Neuronal stem cell (in vitro differentiated cells): ENCODE results near the gene FAM156B.
"Not testable (repeated sequence)": the region's sequence is repeated elsewhere in the genome, so short reads cannot be mapped to it uniquely, and the experiment has no call there.

Experiments used
- DNase-seq: peaks from one replicate; pipeline ENCODE4 v3.0.0-alpha.2; 2013; ENCODE audit warnings: low spot score
- H2AFZ ChIP-seq: one replicate; pipeline ENCODE4 v1.6.1; 2013; ENCODE audit warnings: mild to moderate bottlenecking, low read length, inconsistent platforms
- H2AK5ac ChIP-seq: 2 replicates; pipeline ENCODE4 v1.6.1; 2013; ENCODE audit warnings: low read depth, mild to moderate bottlenecking, inconsistent platforms, low read length, moderate library complexity, mixed read lengths
- H2BK120ac ChIP-seq: 2 replicates; pipeline ENCODE4 v1.6.1; 2013; ENCODE audit warnings: low read depth, mild to moderate bottlenecking, inconsistent platforms, low read length, moderate library complexity, mixed read lengths
- H2BK12ac ChIP-seq: one replicate; pipeline ENCODE4 v1.6.1; 2013; ENCODE audit warnings: low read length, inconsistent platforms
- H2BK15ac ChIP-seq: 2 replicates; pipeline ENCODE4 v1.6.1; 2013; ENCODE audit warnings: mild to moderate bottlenecking, low read length, inconsistent platforms, mixed read lengths
- H2BK5ac ChIP-seq: one replicate; pipeline ENCODE4 v1.6.1; 2013; ENCODE audit warnings: inconsistent platforms, mild to moderate bottlenecking, low read length, moderate library complexity
- H3K14ac ChIP-seq: one replicate; pipeline ENCODE4 v1.6.1; 2013; ENCODE audit warnings: low read length, inconsistent platforms
- H3K18ac ChIP-seq: 2 replicates; pipeline ENCODE4 v1.6.1; 2013; ENCODE audit warnings: low read length, inconsistent platforms
- H3K23ac ChIP-seq: 2 replicates; pipeline ENCODE4 v1.6.1; 2013; ENCODE audit warnings: low read depth, mild to moderate bottlenecking, mixed read lengths, low read length, inconsistent platforms; ENCODE audit not compliant: poor library complexity
- H3K27ac ChIP-seq: replicated peaks from 3 replicates; pipeline ENCODE4 v1.5.1; 2013; ENCODE audit warnings: low read length, inconsistent platforms
- H3K27me3 ChIP-seq, 3 experiments: 2 replicates each; pipeline ENCODE4 v1.6.1; 2013; ENCODE audit warnings: low read length in 3 of 3, mild to moderate bottlenecking in 2 of 3, inconsistent platforms in 1 of 3, low read depth in 1 of 3, mixed read lengths in 1 of 3, moderate library complexity in 1 of 3; ENCODE audit not compliant: control insufficient read depth in 3 of 3, insufficient read depth in 3 of 3
- H3K36me3 ChIP-seq, 2 donors: replicated peaks in 1 of 2; 2 replicates each; pipeline ENCODE4 v1.6.1; 2013; ENCODE audit warnings: low read length in 2 of 2; ENCODE audit not compliant: control insufficient read depth in 2 of 2, insufficient read depth in 2 of 2
- H3K4ac ChIP-seq: 2 replicates; pipeline ENCODE4 v1.6.1; 2013; ENCODE audit warnings: inconsistent platforms, mild to moderate bottlenecking, low read length, moderate library complexity
- H3K4me1 ChIP-seq, 2 donors: 1 replicate in 1 of 2; 2 replicates in 1 of 2; pipeline ENCODE4 v1.6.1; 2013; ENCODE audit warnings: low read length in 2 of 2, low read depth in 1 of 2; ENCODE audit not compliant: control insufficient read depth in 2 of 2, insufficient read depth in 1 of 2
- H3K4me2 ChIP-seq: one replicate; pipeline ENCODE4 v1.6.1; 2013; ENCODE audit warnings: mild to moderate bottlenecking, low read length, inconsistent platforms; ENCODE audit not compliant: insufficient read depth, poor library complexity, severe bottlenecking
- H3K4me3 ChIP-seq, 2 donors: 2 replicates each; pipeline ENCODE4 v1.5.1; 2013; ENCODE audit warnings: low read length in 2 of 2, mild to moderate bottlenecking in 2 of 2, inconsistent platforms in 1 of 2, moderate library complexity in 1 of 2
- H3K79me1 ChIP-seq: one replicate; pipeline ENCODE4 v1.6.1; 2013; ENCODE audit warnings: low read depth, mild to moderate bottlenecking, inconsistent platforms, low read length, moderate library complexity
- H3K9ac ChIP-seq: one replicate; pipeline ENCODE4 v1.6.1; 2013; ENCODE audit warnings: mild to moderate bottlenecking, low read depth, low read length, inconsistent platforms; ENCODE audit not compliant: poor library complexity
- H3K9me3 ChIP-seq, 2 donors: replicated peaks in 1 of 2; 2 replicates each; pipeline versions ENCODE3 to v1.6.1; 2013; ENCODE audit warnings: low read length in 2 of 2, mild to moderate bottlenecking in 2 of 2, inconsistent platforms in 1 of 2, low read depth in 1 of 2, mixed read lengths in 1 of 2, moderate library complexity in 1 of 2; ENCODE audit not compliant: control insufficient read depth in 2 of 2, insufficient read depth in 1 of 2
- H4K8ac ChIP-seq: one replicate; pipeline ENCODE4 v1.6.1; 2013; ENCODE audit warnings: low read depth, mild to moderate bottlenecking, inconsistent platforms, low read length, moderate library complexity
- H4K91ac ChIP-seq: one replicate; pipeline ENCODE4 v1.6.1; 2013; ENCODE audit warnings: low read length, low read depth, mild to moderate bottlenecking, inconsistent platforms; ENCODE audit not compliant: poor library complexity
- WGBS, 2 donors: extraction: QIAGEN DNeasy Blood & Tissue Kit; methylation state at CpG; one replicate each; pipeline ENCODE4 v1.1.7; 2013; ENCODE audit warnings: missing lambda C conversion rate in 2 of 2, mixed read lengths in 1 of 2; ENCODE audit not compliant: insufficient read length in 2 of 2, insufficient replicate concordance in 1 of 2; ENCODE audit errors: extremely low coverage in 2 of 2; 5-methylcytosine and 5-hydroxymethylcytosine counted together

Gene FAM156B

GRCh38 chrX:52907137-52907536 is 10.0 kb downstream of the FAM156B start:
- not testable (repeated sequence) for H3K36me3 ChIP-seq, H3K79me1 ChIP-seq, H4K8ac ChIP-seq, H2BK120ac ChIP-seq, H2AFZ ChIP-seq, H3K14ac ChIP-seq, H3K9ac ChIP-seq, H2BK15ac ChIP-seq, H3K27me3 ChIP-seq, H2AK5ac ChIP-seq, H4K91ac ChIP-seq, H3K23ac ChIP-seq, H3K9me3 ChIP-seq, H3K4me1 ChIP-seq, H3K27ac ChIP-seq, H2BK12ac ChIP-seq, DNase-seq, H3K4me2 ChIP-seq, H2BK5ac ChIP-seq, H3K4me3 ChIP-seq, H3K4ac ChIP-seq, H3K18ac ChIP-seq
- no CpG with 5 or more reads among the region's 17 CpGs for WGBS, 2 donors

GRCh38 chrX:52907900-52908299 is 10.8 kb downstream of the FAM156B start:
- not testable (repeated sequence) for H3K27me3 ChIP-seq, H2BK120ac ChIP-seq, H3K14ac ChIP-seq, H3K23ac ChIP-seq, H3K27ac ChIP-seq, H3K9me3 ChIP-seq, H2AK5ac ChIP-seq, H2BK15ac ChIP-seq, H3K18ac ChIP-seq, H3K4me3 ChIP-seq, H2BK5ac ChIP-seq, H3K79me1 ChIP-seq, H3K4me1 ChIP-seq, DNase-seq, H4K91ac ChIP-seq, H3K9ac ChIP-seq, H3K4ac ChIP-seq, H2AFZ ChIP-seq, H3K4me2 ChIP-seq, H3K36me3 ChIP-seq, H2BK12ac ChIP-seq, H4K8ac ChIP-seq
- WGBS, 2 donors: no CpG with 5 or more reads among the region's 17 CpGs

GRCh38 chrX:52909313-52909969 is 12.3 kb downstream of the FAM156B start:
- not testable (repeated sequence) for H3K4ac ChIP-seq, H3K23ac ChIP-seq, H3K9me3 ChIP-seq, H3K9ac ChIP-seq, H3K4me3 ChIP-seq, H3K4me1 ChIP-seq, H3K4me2 ChIP-seq, H2BK5ac ChIP-seq, H4K8ac ChIP-seq, DNase-seq, H3K36me3 ChIP-seq, H3K18ac ChIP-seq, H3K27me3 ChIP-seq, H4K91ac ChIP-seq, H3K14ac ChIP-seq, H2BK120ac ChIP-seq, H3K79me1 ChIP-seq, H2AFZ ChIP-seq, H3K27ac ChIP-seq, H2BK12ac ChIP-seq, H2AK5ac ChIP-seq, H2BK15ac ChIP-seq
- WGBS, 2 donors: no CpG with 5 or more reads among the region's 12 CpGs

GRCh38 chrX:52913681-52914080 is 16.6 kb downstream of the FAM156B start:
- not testable (repeated sequence) for DNase-seq, H3K27ac ChIP-seq, H2BK12ac ChIP-seq, H3K9ac ChIP-seq, H3K4me1 ChIP-seq, H3K4me3 ChIP-seq, H2BK120ac ChIP-seq, H4K91ac ChIP-seq, H3K9me3 ChIP-seq, H2BK15ac ChIP-seq, H3K27me3 ChIP-seq, H3K14ac ChIP-seq, H2AK5ac ChIP-seq, H3K4me2 ChIP-seq, H3K79me1 ChIP-seq, H3K18ac ChIP-seq, H3K23ac ChIP-seq, H2BK5ac ChIP-seq, H4K8ac ChIP-seq, H3K36me3 ChIP-seq, H2AFZ ChIP-seq, H3K4ac ChIP-seq
- no CpG with 5 or more reads among the region's 9 CpGs for WGBS, 2 donors
